Activated CD8-positive, alpha-beta memory T cell treated with anti-CD3 and anti-CD28 coated beads for 36 hours (primary cell): ENCODE measurements around the gene BEX3. TPM values are rescaled to one million over a fixed set of nuclear protein-coding genes. Genes with fewer than 3 reads are reported as not detected.
"Not testable (repeated sequence)": the region's sequence is repeated elsewhere in the genome, so short reads cannot be mapped to it uniquely, and the experiment has no call there.

Experiments used
- CTCF ChIA-PET: fragments of 350-600 bp; sonication (Branson Sonifier 250); formaldehyde crosslinking; loops from one replicate; lab custom pipeline; 2021; ENCODE audit warnings: antibody characterized with exemption; lab: Charles Lee
- POLR2A ChIA-PET: fragments of 350-600 bp; sonication (Branson Sonifier 250); formaldehyde crosslinking; loops from one replicate; lab custom pipeline; 2021; ENCODE audit warnings: antibody characterized with exemption; lab: Charles Lee
- total RNA-seq, 2 experiments: library from RNA; stranded (reverse); gene quantifications; one replicate each; pipeline ENCODE4 v1.2.3, GENCODE V29; 2021

The BEX3 gene
- total RNA-seq, 2 experiments from 2014 or later = 11.7 to 13.0 TPM

DNA sequence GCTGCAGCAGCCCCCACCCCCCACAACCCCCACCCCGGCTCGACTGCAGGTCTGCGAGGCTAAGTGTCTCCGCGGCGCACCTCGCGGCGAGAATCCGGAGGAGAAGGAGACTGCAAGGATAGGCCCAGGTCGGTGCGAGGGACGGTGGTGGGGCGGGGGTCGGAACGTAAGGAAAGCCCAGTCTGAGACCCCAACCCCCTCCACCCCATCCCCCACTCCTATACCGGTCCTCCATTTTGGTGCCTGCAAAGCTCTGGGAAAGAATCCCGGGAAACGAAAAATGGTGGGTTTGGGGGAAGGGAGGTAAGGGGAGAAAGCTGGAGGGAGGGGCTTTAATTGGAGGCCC, 614 bp downstream of the BEX3 start:
- ChIA-PET POLR2A (no interaction called here), CTCF (no interaction called here)

DNA sequence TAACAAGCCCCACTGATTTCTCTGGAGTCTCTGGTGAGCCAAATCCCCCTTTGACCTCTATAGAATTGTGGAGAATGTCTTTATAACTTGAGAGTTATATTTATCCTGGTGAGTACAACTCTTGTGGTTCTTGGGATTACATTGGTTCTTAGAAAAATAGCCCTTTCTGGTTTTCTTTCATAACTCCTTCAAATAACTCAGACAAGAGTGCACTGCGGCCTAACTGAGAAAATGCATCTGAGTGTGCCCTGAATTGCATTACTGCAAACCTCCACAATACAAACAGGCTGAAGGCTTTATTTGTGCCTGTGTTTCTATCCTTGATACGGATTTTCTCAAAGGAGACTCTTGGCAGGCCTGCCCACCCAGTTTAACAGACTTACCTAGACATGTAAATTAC, 2.7 kb downstream of the BEX3 start:
- ChIA-PET CTCF (no interaction called here), POLR2A (no interaction called here)

DNA sequence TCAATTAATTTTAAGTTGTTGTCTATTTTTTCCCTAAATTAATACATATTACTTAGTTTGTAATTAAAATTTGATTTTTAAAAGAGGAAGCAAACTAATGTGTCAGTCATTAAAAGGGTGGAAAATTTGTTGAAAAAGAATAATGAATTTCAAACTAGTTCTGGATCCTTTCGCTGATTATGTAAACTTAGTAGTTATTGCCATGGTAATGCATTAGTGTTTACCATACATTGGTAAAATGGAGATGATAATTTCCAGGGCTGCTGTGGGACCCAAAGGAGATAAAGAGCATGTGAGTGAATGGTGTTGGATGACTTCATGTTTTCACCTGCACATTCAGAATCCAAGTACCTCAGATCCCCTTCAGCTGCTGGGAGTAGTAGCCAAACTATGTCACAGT, 6.5 kb downstream of the BEX3 start:
- CTCF ChIA-PET = no interaction called here
- POLR2A ChIA-PET = no interaction called here

DNA sequence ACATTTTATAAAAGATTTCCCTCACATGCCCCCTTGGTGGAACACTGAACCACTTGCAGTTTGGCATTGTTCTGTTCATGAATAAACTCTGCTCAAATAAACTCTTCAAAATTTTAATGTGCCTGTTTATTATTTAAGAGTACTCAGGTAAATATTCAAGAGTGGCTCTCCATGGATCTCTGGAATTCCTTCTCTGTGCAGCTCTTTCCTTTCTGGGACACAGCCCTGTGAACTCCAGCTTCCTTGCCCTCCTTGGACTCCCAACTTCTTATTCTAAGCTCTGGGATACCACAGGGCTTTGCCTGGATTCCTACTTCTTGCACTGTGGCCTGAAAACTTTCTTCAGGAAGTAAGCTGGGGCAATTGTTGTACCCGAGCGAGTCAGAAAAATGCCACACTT, 8.3 kb downstream of the BEX3 start:
- POLR2A ChIA-PET = no interaction called here

DNA sequence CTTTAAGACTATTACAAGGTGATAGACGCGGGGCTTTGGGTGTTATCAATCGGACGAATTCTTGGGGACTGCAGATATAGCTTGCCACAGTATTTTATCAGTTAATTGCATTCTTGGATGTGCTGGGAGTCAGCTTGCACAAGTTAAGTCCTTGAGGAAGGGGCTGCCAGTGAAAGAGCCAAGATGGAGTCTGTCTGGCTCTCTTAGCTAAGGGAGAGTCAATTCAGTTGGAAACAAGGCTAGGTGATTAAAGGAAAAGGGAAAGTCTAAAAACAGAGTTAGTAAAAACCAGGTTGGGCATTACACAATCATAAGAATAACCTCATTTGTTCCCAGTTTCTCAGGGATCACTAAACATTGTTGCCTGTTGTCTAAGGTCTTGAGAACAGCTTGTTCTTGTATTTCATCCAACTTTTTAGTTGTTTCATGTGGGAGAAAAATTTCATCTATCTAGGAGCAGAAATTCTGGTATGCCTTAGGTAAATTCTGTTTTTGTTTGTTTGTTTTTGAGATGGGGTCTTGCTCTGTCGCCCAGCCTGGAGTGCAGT, 9.0 kb downstream of the BEX3 start:
- POLR2A ChIA-PET = not testable (repeated sequence)

More for the DNA sequence above, 8.3 kb downstream of the BEX3 start:
- CTCF ChIA-PET = interaction anchor here (0.6 kb wide), 1 partner anchor 31 kb away, joined by 3 read pairs; no protein-coding TSS in a partner anchor

DNA sequence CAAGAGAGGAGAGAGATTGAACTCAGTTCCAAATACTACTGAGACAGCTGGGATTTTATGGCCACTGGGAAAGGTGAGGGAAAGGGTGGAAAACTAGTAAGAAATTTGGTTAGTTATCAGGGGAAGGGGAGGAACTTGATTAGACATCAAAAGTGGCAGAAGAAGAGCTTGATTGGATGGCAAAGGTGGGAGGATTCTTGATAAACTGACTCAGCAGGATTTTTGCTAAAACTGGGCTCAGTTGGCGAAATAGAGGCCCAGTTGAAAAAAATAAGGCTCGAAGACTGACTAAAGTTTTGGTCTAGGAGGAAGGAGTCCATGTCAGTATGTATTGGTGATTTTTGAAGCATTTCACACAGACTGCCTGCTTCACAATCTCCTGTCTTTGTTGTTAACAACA, 10.0 kb downstream of the BEX3 start:
- ChIA-PET POLR2A (no interaction called here), CTCF (no interaction called here)

More for the DNA sequence above, 9.0 kb downstream of the BEX3 start:
- CTCF ChIA-PET = not testable (repeated sequence)

DNA sequence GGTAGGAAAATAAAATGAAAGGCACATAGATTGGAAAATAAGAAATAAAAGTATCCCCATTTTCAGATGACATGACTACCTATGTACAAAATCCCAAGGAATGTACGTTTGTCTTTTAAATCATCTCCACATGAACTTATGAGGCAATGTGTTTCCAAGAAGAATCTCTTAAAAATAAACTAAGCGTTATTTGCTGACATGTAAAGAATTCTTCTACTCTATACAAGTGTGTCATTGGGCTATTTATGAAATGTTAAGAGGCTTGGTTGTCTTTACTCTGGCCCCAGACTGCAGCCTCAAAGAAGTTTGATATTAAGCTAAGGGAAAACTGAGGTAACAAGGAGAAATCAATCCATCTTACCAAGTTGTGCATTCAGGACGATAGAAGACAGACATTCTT, 17.1 kb downstream of the BEX3 start:
- POLR2A ChIA-PET = no interaction called here
- CTCF ChIA-PET = no interaction called here

DNA sequence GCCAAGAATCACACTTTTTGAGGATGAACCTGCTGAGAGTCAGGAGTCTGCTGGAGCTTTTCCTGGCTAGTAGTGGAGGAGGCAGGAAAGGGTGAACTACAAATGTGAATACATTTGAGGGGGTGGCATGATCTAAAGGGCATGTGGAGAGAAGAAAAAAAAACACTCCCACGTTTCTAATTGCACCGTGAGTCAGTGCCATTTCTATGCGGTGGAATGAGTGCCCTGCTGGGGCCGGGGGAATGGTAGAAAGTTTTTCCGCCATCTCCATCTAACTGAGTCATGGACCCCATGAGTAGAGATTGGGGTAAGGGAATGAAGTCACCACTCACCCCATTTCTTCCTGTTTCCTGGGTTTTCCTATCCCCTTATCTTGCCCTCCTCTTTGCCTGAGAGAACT, 19.8 kb downstream of the BEX3 start:
- CTCF ChIA-PET = no interaction called here

DNA sequence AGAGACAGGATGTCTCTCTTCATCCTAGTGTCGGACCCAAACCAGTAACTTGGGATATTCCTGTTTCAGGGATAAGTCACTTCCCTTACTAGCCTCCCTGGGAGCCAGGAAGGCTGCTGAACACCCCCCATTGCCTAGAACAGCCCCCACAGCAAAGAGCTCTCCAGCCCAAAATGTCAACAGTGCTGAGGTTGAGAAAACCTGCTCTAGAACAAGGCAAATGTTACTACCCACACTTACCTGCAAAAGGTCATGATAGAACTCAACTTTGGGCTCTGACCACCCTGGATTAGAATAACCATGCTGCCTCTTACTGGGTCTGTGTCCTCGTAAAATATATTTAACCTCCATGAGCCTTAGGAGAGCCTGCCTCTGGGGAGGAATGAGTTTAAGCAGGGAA, 20.3 kb downstream of the BEX3 start:
- CTCF ChIA-PET = no interaction called here

More for the DNA sequence above, 19.8 kb downstream of the BEX3 start:
- POLR2A ChIA-PET = no interaction called here

DNA sequence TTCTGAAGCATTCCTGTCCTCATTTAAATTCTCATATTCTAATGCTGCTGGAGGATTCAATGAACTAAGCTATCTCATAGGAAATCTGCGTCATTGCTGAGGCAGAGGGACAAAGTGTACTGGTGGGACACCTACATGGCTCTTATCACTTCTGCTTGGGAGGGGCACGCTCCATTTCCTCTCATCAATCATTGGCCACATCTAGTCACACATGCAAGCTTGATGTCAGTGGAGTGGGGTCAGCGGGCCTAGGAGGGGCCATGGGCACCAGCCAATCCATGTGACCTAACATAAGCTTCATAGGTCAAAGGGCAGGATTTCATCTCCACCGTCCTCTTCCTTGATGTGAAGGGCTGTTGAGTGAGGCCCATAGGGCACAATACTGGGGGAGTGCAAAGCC, 21.4 kb downstream of the BEX3 start:
- ChIA-PET CTCF (no interaction called here), POLR2A (no interaction called here)

More for the DNA sequence above, 20.3 kb downstream of the BEX3 start:
- POLR2A ChIA-PET = no interaction called here

DNA sequence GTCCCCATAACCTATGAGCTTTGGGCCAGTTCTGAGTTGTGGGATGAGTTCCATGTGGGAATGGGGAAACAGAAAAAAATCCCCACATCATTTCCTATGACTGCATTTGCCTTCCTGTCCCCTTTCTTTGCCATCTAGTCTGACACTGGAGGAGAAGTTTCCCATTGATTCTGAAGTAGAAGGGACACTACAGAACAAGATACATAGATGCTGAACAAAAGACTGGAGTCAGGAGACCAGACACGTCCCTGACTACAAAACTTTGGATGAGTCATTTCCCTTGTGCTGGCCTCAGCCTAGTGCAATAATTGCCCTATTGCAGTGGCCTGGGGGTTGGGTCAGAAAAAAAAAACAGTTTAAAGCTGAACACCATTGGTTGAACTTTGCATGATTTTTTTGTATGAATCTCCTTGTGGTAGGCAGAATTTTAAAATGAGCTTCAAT, 22.1 kb downstream of the BEX3 start:
- POLR2A ChIA-PET = no interaction called here
- CTCF ChIA-PET = no interaction called here

DNA sequence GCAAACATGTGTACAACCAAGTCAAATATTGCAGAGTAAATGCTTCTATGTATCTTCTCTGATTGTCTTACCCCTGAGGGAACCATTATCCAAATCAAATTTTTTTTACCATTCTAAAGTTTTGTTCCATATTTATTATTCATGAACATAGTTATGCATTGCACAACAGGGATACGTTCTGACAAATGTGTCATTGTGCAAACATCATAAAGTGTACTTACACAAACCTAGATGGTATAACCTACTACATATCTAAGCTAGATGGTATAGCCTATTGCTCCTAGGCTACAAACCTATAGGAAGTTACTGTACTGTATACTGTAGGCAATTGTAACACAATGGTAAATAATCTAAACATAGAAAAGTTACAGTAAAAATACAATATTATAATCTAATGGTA, 23.4 kb downstream of the BEX3 start:
- ChIA-PET CTCF (no interaction called here), POLR2A (no interaction called here)

DNA sequence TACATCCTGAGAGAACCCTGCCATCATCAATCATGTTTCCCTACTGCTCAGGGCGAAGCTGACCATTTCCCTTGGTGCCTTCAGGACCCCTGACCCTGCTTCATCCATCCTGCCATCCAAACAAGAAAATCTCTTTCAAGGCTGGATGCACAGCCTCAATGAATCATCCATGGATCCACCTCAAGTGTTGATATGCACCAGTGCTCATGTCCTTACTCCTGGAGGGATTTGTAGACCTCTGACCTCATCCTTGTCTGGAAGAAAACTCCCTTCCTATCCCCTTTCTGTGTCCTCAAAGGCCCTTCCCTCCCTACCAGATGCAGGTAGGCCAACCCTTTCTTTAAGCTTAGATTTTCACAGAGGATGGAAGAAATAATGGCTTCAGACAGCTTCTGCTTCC, 24.6 kb downstream of the BEX3 start:
- ChIA-PET POLR2A (no interaction called here), CTCF (no interaction called here)

DNA sequence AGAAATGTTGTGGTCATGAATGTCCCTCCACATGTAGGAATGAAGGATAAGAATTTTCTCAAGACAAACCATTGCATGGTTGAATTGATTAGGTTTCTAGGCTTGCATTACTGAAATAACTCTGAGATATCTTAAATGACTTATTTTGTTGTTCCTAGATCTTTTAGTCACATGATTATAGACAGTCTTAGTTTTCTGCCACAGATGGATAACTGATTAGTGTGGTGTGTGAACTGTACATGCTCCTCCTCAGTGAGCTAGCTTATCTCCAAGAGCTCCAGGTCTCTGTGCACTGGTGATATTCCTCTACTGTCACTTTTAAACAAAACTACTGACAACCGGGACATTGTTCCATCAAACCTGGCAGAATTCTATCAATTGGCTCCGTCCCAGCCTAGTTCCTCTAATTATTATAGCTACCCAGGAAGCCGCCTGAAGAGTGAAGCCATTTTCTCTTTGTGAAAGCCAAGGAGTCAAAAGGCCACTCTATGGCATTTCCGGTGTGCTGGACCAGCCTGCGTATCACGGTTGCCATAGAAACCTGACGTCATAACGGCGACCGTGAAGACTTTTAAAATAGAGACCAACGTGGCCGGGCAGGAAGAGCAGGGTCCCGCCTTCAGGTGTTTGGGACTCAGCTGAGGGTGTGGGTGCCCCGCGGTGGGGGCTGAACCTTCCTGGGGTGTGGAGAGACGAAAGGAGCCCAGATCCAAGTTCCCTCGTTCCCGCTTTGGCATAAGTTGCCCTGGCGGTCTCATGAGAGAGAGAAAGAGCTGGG, 28.1 kb downstream of the BEX3 start:
- ChIA-PET CTCF (no interaction called here), POLR2A (no interaction called here)

DNA sequence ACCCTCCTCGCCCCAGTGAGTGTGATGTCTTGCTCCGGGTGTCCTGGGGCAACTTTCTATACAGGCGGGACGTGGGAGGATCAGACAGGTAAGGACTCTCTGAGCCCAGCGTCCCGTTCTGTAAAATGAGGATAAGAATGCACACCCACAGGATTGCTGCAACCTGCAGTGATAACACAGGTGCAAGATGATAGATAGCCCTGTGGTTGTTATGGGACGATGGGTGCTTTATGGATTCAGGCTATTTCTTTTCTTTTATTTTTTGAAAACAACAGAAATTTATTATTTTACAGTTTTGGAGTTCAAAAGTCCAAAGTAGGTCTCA, 28.6 kb downstream of the BEX3 start:
- ChIA-PET CTCF (no interaction called here), POLR2A (no interaction called here)

DNA sequence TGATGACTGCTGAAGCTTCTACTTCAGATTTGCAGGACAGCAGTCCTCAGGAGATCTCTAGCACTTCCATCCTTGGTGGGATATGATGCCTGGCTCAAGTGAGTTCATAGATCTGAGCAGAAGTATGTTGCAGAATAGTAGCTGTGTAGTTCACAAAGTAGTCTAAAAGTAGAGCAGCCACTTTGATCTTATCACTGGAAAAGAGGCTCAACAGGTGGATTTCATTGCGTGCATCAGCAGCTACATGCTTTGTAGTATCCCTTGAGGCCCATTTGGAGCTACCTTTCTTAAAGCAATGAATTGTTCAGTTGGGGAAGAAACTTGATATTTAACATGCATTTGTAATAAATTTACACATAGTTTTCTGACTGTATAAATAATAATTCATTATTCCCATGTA, 29.9 kb downstream of the BEX3 start:
- ChIA-PET POLR2A (no interaction called here), CTCF (no interaction called here)

DNA sequence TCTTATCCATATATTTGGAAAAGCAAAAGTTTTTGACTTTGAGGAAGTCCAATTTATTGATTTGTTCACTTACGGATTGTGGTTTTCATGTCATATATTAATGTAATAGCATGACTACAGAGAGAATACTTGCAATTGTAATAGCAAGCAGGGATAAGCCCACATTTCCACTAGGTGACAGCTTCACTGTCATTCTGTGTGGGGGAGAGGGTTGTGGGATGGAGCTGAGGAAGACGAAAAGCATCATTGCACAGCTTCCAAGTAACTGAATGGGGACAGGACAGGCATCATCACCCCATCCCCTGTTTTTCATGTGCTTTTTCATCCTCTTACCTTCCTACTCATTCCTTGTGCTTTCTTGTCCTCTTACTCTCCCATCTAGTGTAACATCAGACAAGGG, 31.4 kb downstream of the BEX3 start:
- ChIA-PET CTCF (no interaction called here), POLR2A (no interaction called here)

DNA sequence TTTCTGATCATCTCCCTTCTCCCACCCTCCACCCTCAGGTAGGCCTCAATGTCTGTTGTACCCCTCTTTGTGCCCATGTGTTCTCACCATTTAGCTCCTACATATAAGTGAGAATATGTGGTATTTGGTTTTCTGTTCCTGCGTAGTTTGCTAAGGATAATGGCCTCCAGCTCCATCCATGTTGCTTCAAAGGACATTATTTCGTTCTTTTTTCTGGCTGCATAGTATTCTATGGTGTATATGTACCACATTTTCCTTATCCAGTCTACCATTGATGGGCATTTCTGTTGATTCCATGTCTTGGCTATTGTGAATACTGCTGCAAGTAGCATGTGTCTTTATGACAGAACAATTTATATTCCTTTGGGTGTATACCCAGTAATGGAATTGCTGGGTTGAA, 35.4 kb downstream of the BEX3 start:
- CTCF ChIA-PET, POLR2A ChIA-PET: not testable (repeated sequence)

DNA sequence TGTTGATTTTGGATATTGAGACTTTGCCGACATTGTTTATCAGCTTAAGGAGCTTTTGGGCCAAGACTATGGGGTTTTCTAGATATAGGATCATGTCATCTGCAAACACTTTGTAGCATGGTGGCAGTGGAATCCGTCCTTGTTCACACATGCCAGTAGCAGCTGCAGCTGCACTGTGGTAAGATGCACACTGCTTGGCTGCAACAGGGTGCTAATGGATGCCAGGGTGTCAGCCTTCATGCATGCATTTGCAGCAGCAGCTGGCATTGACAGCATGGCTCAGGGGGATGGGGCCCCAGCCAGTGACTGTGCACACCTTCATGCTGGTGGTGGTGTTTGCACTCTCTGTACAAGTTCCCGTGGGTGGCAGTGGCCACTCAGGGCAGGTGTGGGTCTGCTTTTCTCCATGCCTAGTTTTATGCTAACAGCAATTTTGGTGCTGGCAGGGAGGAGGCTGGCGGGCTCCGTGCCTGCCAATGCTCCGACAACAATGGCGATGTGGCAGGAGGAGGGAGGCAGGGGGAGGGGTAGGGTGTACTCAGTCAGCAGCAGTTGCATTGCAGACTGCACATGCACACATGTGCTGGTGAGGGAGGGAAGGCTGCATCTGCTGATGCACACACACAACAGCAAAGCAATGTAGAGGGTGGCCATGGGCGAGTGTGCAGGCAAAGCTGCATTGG, 37.5 kb downstream of the BEX3 start:
- ChIA-PET POLR2A (no interaction called here), CTCF (no interaction called here)

DNA sequence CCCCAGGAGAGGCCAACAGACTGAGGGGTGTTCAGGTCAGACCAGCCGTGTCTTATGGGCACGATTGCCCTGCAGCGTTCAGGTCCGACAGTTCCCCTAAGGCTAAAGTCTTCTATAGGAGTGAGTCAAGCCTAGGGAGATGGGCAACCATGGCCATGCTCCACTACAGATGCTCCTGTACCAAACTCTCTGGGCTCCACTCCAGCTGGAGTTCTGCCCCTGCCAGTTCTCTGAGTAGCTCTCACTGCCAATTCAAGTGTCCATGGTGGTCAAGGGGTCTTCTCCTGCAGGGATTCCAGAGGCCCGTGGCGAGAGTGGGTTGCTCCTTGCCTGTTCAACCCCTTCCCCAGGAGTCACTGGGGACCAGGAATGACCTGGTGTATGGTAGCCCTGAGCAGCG, 38.2 kb downstream of the BEX3 start:
- CTCF ChIA-PET = no interaction called here
- POLR2A ChIA-PET = no interaction called here

DNA sequence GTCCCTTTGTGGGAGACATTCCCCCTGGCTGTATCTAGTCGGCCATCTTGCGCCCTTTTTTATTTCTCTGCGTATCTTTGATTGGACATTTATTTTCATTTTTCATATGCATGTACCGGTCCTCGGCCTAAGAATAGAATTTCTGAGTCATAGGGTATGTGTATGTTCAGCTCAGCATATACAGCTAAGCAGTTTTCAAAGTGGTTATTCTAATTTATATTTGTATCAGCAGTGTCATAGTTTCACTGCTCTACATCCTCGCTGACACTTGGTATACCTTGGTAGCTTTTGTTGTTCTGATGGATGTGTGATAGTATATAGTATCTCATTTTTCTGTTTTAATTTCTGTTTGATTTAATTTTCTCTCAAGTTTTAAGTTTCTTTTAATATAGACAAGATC, 38.7 kb downstream of the BEX3 start:
- ChIA-PET CTCF (no interaction called here), POLR2A (no interaction called here)
